GM21423 (cell line): ENCODE measurements around the gene ANXA2.
"Not testable (repeated sequence)": the region's sequence is repeated elsewhere in the genome, so short reads cannot be mapped to it uniquely, and the experiment has no call there.

Experiments
- ATAC-seq: cut with Tn5 transposase; IDR thresholded peaks from one replicate; pipeline ENCODE4 v1.9.1; 2021; ENCODE audit warnings: mild to moderate bottlenecking, moderate library complexity; ENCODE audit not compliant: unreplicated experiment

ANXA2 gene

GRCh38 chr15:60397772-60398445 lies at the start of gene ANXA2:
TSS of gene ANXA2 (minus strand) at chr15:60397986. CDS start at chr15:60386075, 11,911 bp downstream.
- ATAC-seq: peak; percentile 72

GRCh38 chr15:60444289-60444912 lies 46.6 kb upstream of the ANXA2 start:
- no peak for ATAC-seq

- ATAC-seq: no peak
Measured at GRCh38 chr15:60442763-60443162, 45.0 kb upstream of the ANXA2 start.

DNA sequence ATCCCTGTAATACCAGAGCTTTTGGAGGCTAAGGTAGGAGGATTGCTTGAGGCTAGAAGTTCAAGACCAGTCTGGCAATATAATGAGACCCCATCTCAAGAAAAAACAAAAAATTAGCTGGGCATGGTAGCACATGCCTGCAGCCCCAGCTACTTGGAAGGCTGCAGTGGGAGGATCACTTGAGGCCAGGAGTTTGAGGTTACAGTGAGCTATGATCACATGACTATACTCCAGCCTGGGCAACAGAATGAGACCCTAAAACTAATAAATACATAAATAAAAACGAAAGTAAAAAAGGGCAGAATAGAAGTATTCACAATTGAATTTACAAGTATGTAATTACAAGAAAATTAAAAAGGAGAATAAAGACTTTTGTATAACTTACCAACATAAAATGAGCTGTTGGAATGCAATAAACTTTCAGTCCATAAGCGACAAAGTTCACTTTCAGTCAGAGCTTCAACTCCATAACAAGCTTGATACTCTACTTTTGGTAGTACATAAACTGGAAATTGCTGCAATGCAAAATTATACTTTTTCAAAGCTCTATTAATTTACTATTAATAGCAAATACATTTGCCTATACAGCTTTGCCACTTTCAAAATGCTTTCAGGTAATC lies 44.4 kb upstream of the ANXA2 start:
- ATAC-seq: no peak

DNA sequence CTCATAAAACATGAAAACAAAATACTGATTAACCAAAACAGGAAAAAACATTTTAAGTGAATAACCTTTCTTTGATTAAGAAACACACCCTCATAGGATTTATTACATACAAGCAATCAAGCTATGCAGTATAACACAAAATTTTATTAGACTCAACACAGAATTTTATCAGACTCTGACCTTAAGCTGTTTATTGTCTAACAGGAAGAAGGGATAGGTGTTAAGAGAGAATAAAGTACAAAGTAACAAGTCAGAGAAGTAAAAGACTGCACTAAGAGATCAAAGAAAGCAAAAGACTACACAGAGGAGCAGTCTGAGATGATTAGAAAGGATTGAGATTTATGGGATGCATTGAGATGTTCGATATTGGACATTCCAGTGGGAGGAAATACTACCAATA lies 43.5 kb upstream of the ANXA2 start:
- ATAC-seq: no peak

DNA sequence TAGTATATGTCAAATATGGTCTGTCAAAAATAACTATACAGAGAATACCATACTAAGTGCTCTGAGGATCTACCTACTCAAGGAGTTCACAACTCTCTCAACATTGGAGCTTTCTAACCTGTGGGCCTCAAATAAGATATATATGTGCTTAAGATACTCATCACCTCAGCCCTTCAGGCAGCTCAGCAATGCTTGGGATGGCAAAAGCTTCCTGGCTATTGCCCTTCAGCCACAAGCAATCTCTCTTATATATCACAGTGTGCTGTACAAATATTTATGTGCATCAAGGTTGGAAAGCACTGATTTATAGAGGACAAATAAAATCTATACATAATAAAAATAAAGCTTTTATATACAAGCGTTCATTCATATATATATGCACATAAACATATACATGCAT lies 40.9 kb upstream of the ANXA2 start:
- no peak for ATAC-seq

- no peak for ATAC-seq
Measured at GRCh38 chr15:60428935-60429334, 31.1 kb upstream of the ANXA2 start.

- no peak for ATAC-seq
Measured at GRCh38 chr15:60426870-60427508, 29.2 kb upstream of the ANXA2 start.

GRCh38 chr15:60425461-60425860 lies 27.7 kb upstream of the ANXA2 start:
- ATAC-seq: no peak

- no peak for ATAC-seq
Measured at GRCh38 chr15:60424006-60424405, 26.2 kb upstream of the ANXA2 start.

- ATAC-seq: no peak
Measured at GRCh38 chr15:60423537-60423936, 25.8 kb upstream of the ANXA2 start.

DNA sequence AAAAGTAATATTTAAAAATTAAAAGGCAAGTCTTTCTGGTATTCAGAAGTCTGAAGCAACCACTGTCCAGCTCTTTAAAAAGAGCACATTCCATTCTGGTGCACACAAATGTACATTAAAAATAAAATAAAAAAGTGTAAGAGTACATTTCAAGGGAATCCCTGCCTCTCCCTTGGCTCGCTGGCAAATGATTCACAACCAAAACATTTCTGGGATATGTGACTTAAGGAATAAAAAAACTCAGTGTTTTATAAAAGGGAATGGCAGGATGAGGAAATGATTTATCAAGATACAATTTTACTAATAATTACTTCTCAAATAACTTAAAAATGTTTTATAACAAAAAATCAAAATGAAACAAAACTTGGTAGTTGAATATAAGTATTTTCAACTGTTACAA lies 23.8 kb upstream of the ANXA2 start:
- no peak for ATAC-seq

- ATAC-seq: no peak
Measured at GRCh38 chr15:60420203-60420716, 22.5 kb upstream of the ANXA2 start.

DNA sequence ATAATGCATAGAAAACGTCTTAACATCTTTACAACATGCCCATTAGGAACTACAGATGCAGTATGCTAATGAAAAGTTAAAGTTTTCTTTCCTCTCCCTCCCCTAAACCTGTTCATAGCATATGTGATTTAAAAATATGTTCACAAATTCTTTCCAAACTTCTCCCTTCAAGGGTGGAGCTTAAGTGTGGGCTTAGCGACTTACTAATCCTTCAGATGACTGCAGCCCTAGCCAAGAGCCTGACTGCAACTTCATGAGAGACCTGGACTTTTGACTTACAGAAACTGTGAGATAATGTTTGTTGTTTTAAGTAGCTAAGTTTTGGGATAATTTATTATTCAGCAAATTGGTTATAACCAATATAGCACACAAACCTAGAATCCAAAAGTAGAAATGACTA lies 22.0 kb upstream of the ANXA2 start:
- no peak for ATAC-seq

- ATAC-seq: no peak
Measured at GRCh38 chr15:60418096-60418495, 20.3 kb upstream of the ANXA2 start.

- ATAC-seq: no peak
Measured at GRCh38 chr15:60417112-60417511, 19.3 kb upstream of the ANXA2 start.

DNA sequence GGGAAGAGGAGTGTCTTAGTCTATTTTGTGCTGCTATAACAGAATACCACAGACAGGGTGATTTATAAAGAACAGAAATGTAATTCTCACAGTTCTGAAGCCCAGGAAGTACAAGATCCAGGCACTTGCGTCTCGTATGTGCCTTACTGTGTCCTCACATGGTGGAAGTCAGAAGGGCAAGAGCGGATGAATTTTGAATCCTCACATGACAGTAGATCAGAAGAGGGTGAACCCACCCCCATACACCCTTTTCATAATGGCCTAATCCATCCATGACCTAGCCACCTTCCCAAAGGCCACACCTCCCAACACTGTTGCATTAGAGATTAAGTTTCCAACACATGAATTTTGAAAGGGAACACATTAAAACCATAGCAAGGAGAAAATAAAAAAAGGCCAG lies 18.7 kb upstream of the ANXA2 start:
- no peak for ATAC-seq

DNA sequence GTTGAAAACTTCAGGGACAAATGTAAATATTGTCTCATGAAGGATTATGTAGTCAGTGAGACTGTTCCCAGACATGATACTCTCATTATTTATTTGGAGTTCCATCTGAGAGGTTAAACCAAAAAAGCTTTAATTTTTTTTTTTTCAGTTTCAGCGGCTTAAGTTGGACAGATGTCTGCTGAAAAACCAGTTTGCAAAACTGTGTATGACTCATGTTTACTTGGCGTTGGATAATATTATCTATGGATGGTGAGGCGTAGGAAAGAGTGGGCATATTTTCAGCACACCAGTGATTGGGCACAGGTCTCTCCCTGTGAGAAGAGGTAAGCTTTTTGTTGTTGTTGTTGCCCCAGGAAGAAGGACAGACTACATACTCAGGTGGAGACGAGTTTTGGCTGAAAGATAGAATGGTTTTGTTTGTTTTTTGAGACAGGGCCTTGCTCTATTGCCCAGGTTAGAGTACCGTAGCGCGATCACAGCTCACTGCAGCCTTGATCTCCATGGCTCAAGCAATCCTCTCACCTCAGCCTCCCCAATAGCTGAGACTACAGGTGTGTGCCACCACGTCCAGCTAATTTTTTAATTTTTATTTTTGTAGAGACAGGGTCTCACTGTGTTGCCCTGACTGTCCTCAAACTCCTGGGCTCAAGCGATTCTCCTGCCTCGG lies 16.4 kb upstream of the ANXA2 start:
- no peak for ATAC-seq

- ATAC-seq: no peak
Measured at GRCh38 chr15:60413231-60413824, 15.5 kb upstream of the ANXA2 start.

- ATAC-seq: not testable (repeated sequence)
Measured at GRCh38 chr15:60412807-60413206, 15.0 kb upstream of the ANXA2 start.
